ENCODE measurements around the gene RBM5.
A peak's percentile ranks its signal among the peaks of the same experiment; 100 is the strongest.

The RBM5 gene

GRCh38 chr3:50151728-50152127, 63.0 kb downstream of the RBM5 start:
- TF ChIP-seq CTCF (IDR thresholded peaks at IDR 0.05) = no peak
- TF ChIP-seq ZFX (IDR thresholded peaks at IDR 0.05; ENCODE audit: borderline replicate concordance) = no peak
- no peak overlapping the region for H3K27ac ChIP-seq

DNA sequence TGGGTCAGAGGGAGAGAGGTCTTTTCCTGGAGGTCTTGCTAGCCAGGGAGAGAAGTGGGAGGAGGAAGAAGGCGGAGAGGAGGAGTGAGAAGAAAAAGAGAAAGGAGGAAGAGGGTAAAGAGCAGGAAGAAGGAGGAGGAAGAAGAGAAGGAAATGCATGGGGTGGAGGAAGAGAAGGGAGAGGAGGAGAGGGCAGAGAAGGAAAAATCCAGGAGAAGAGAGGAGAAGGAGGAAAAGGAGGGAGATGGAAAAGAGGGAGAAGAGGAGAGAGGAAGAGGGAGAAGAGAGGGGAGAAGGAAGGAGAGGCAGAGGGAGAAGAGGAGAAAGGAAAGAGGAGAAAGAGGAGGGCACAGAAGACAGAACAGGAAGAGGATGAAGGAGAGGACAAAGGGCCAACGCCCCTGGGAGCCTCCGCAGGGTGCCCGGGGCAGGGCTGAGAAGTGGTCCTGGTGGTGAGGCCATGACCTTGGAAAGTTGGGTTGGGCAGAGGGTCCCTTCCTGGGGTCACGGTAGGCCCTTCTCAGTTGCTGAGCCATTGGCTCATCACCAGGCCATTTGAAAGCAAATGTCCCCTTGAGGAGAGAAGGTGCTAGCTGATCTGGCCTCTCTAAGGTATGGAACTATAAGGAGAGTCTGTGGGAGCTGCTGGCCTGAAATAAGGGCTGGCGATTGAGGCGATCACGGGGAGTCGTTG, 65.2 kb downstream of the RBM5 start:
- no peak overlapping the region for H3K27ac ChIP-seq
- TF ChIP-seq CTCF (IDR thresholded peaks at IDR 0.05) (no peak), ZFX (IDR thresholded peaks at IDR 0.05; ENCODE audit: borderline replicate concordance) (no peak)

GRCh38 chr3:50154476-50154839, 65.7 kb downstream of the RBM5 start:
- no peak for TF ChIP-seq ZFX (IDR thresholded peaks at IDR 0.05; ENCODE audit: borderline replicate concordance)
- TF ChIP-seq CTCF (IDR thresholded peaks at IDR 0.05) = peak; percentile 39
- no peak overlapping the region for H3K27ac ChIP-seq

DNA sequence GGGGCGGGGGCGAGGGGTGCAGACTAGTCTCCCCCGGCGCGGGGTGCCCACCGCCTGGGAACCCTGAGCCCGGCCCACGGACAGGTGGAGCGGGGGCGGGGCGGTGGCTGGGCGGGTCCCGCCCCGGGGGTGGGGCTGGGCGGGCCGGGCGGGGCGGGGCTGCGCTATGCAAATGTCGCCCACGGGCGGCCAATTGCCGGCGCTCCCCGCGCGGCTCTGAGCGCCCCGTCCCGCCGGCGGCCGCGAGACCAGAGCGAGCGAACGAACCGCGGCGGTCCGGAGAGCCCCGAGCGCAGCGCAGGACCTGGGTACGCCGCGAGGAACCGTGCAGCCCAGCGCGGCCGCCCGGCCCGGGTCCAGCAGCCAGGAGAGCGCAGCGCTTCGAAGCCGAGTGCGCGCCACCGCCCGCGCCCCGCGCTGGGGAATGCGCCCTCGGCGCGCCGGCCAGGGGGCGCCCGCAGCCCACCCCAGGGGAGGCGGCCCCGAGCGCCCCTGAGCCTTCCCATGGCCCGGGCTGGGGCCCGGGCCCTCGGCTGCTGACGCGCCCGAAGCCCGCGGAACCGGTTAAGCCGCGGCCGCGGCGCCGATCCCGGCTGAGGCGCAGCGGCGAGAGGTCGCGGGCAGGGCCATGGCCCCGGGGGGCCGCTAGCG, 66.2 kb downstream of the RBM5 start, which contains the start of gene SEMA3F:
SEMA3F (plus strand) TSS at position 485 of the 651 bp plus-strand sequence. CDS start 4,299 bp downstream, outside the sequence.
- peak within 1 kb of the TSS; percentile 57 for H3K27ac ChIP-seq

DNA sequence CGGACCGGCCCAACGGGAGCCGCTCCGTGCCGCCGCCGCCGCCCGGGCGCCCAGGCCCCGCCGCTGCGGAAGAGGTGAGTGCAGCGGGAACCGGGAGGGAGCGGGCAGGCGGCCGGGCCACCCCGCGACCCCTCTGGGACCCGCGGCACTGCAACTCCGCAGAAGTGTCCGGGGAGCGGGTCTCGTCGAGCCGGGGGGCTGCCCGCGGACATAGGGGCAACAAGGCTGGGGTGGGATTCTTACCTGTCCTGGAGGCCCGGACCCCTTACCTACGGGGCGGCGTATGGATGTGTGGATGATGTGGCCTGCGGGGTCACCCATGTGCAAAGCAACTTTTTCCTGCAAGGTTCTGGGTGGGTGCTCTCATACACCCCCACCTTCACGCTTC, 66.8 kb downstream of the RBM5 start:
- peak overlapping the region; percentile 57 for H3K27ac ChIP-seq
- TF ChIP-seq CTCF (IDR thresholded peaks at IDR 0.05) (no peak), ZFX (IDR thresholded peaks at IDR 0.05; ENCODE audit: borderline replicate concordance) (no peak)

More for the DNA sequence above, 66.2 kb downstream of the RBM5 start, which contains the start of gene SEMA3F:
- TF ChIP-seq CTCF (IDR thresholded peaks at IDR 0.05) = no peak
- no peak for TF ChIP-seq ZFX (IDR thresholded peaks at IDR 0.05; ENCODE audit: borderline replicate concordance)

DNA sequence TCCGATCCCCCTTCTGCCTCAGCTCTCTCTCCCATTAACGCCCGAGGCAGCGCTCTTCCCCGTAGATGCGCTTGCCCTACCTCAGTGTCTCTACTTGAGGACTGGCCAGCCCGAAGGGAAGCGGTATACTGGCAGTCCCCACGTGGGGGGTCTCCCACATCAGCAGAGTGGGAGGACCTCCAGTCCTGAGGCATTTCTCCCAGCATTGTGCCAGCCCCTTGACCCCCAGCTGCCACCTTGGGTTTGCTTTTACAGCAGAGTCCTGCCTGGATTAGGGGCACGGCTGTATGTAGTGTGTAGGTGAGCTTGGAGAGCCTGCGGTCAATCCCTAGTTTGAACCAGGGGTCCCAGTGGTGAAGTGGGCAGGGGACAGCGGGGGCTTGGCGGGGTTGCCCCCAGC, 67.2 kb downstream of the RBM5 start:
- no peak for TF ChIP-seq ZFX (IDR thresholded peaks at IDR 0.05; ENCODE audit: borderline replicate concordance)
- no peak for TF ChIP-seq CTCF (IDR thresholded peaks at IDR 0.05)
- no peak overlapping the region for H3K27ac ChIP-seq

All from 22Rv1 (cell line).